H9 (cell line): ENCODE results near the gene KCNJ14. TPM values are rescaled to one million over a fixed set of nuclear protein-coding genes. Genes with fewer than 3 reads are reported as not detected.
A peak's percentile ranks its signal among the peaks of the same experiment; 100 is the strongest.

ENCODE experiments used
- DNase-seq: peaks from one replicate; pipeline ENCODE4 v3.0.0-alpha.2; 2017
- H2AFZ ChIP-seq: one replicate; pipeline ENCODE4 v1.6.1; 2013; ENCODE audit warnings: mild to moderate bottlenecking, low read length, control low read depth, moderate library complexity
- H2AK5ac ChIP-seq: 2 replicates; pipeline ENCODE4 v1.6.1; 2013; ENCODE audit warnings: low read length, control low read depth, mixed read lengths; ENCODE audit not compliant: insufficient read length
- H2BK120ac ChIP-seq: one replicate; pipeline ENCODE4 v1.6.1; 2013; ENCODE audit warnings: low read depth, mild to moderate bottlenecking, low read length, control low read depth, inconsistent platforms; ENCODE audit not compliant: poor library complexity, severe bottlenecking
- H2BK12ac ChIP-seq: 2 replicates; pipeline ENCODE4 v1.6.1; 2013; ENCODE audit warnings: low read length, control low read depth, mixed read lengths, low read depth; ENCODE audit not compliant: insufficient read length
- H2BK15ac ChIP-seq: 2 replicates; pipeline ENCODE4 v1.6.1; 2013; ENCODE audit warnings: low read depth, low read length, control low read depth
- H2BK20ac ChIP-seq: one replicate; pipeline ENCODE4 v1.6.1; 2013; ENCODE audit warnings: low read depth, mild to moderate bottlenecking, low read length, control low read depth, inconsistent platforms; ENCODE audit not compliant: poor library complexity, severe bottlenecking
- H2BK5ac ChIP-seq: 2 replicates; pipeline ENCODE4 v1.6.1; 2013; ENCODE audit warnings: low read length, control low read depth, mixed read lengths; ENCODE audit not compliant: insufficient read length
- H3K14ac ChIP-seq: 2 replicates; pipeline ENCODE4 v1.6.1; 2013; ENCODE audit warnings: low read length, control low read depth; ENCODE audit not compliant: insufficient read depth
- H3K18ac ChIP-seq: 2 replicates; pipeline ENCODE4 v1.6.1; 2013; ENCODE audit warnings: low read depth, mild to moderate bottlenecking, mixed read lengths, low read length, control low read depth; ENCODE audit not compliant: insufficient read length
- H3K23ac ChIP-seq: 2 replicates; pipeline ENCODE4 v1.6.1; 2013; ENCODE audit warnings: low read length, control low read depth, mixed read lengths, low read depth; ENCODE audit not compliant: insufficient read length
- H3K23me2 ChIP-seq: 2 replicates; pipeline ENCODE4 v1.6.1; 2013; ENCODE audit warnings: low read depth, mild to moderate bottlenecking, mixed read lengths, low read length, control low read depth; ENCODE audit not compliant: insufficient read length, poor library complexity, severe bottlenecking
- H3K27ac ChIP-seq: 2 replicates; pipeline ENCODE4 v1.5.1; 2013; ENCODE audit warnings: low read length, control low read depth, mixed read lengths, low read depth; ENCODE audit not compliant: insufficient read length
- H3K27me3 ChIP-seq: 2 replicates; pipeline ENCODE4 v1.6.1; 2013; ENCODE audit warnings: low read length, control low read depth, inconsistent platforms; ENCODE audit not compliant: insufficient read depth
- H3K4ac ChIP-seq: 2 replicates; pipeline ENCODE4 v1.6.1; 2013; ENCODE audit warnings: low read depth, mild to moderate bottlenecking, control low read depth, inconsistent platforms, low read length, moderate library complexity
- H3K4me1 ChIP-seq: 2 replicates; pipeline ENCODE4 v1.6.1; 2013; ENCODE audit warnings: low read length, control low read depth, inconsistent platforms; ENCODE audit not compliant: insufficient read depth
- H3K4me2 ChIP-seq: 2 replicates; pipeline ENCODE4 v1.6.1; 2013; ENCODE audit warnings: low read length, control low read depth, mixed read lengths; ENCODE audit not compliant: insufficient read length, insufficient read depth
- H3K56ac ChIP-seq: 2 replicates; pipeline ENCODE4 v1.6.1; 2013; ENCODE audit warnings: low read depth, mild to moderate bottlenecking, mixed read lengths, low read length, control low read depth; ENCODE audit not compliant: insufficient read length
- H3K79me1 ChIP-seq: 2 replicates; pipeline ENCODE4 v1.6.1; 2013; ENCODE audit warnings: low read depth, mild to moderate bottlenecking, moderate library complexity, low read length, control low read depth, inconsistent platforms; ENCODE audit not compliant: insufficient read depth, poor library complexity, severe bottlenecking
- H3K79me2 ChIP-seq: 2 replicates; pipeline ENCODE4 v1.6.1; 2013; ENCODE audit warnings: low read length, control low read depth, inconsistent platforms; ENCODE audit not compliant: insufficient read depth
- H3K9ac ChIP-seq: 2 replicates; pipeline ENCODE4 v1.6.1; 2013; ENCODE audit warnings: low read length, control low read depth, mixed read lengths; ENCODE audit not compliant: insufficient read length; ENCODE audit errors: extremely low read depth
- H3K9me3 ChIP-seq: one replicate; pipeline ENCODE4 v1.6.1; 2013; ENCODE audit warnings: low read depth, low read length, inconsistent platforms; ENCODE audit not compliant: control insufficient read depth
- H3T11ph ChIP-seq: one replicate; pipeline ENCODE4 v1.6.1; 2013; ENCODE audit warnings: mild to moderate bottlenecking, low read length, control low read depth, inconsistent platforms
- H4K20me1 ChIP-seq: one replicate; pipeline ENCODE4 v1.6.1; 2013; ENCODE audit not compliant: control insufficient read depth, insufficient read length, insufficient read depth
- H4K5ac ChIP-seq: 2 replicates; pipeline ENCODE4 v1.6.1; 2013; ENCODE audit warnings: low read depth, mild to moderate bottlenecking, mixed read lengths, low read length, control low read depth; ENCODE audit not compliant: insufficient read length
- H4K8ac ChIP-seq: replicated peaks from 2 replicates; pipeline ENCODE4 v1.6.1; 2013; ENCODE audit warnings: low read length, control low read depth, mixed read lengths, low read depth; ENCODE audit not compliant: insufficient read length
- H4K91ac ChIP-seq: 2 replicates; pipeline ENCODE4 v1.6.1; 2013; ENCODE audit warnings: low read depth, mild to moderate bottlenecking, moderate library complexity, mixed read lengths, low read length, control low read depth; ENCODE audit not compliant: insufficient read length
- H3K27ac Mint-ChIP-seq, 3 experiments: 2 replicates in 2 of 3; 3 replicates in 1 of 3; pipeline ENCODE4 v1.8.0; 2020 to 2021; ENCODE audit warnings: mixed read lengths in 3 of 3, mild to moderate bottlenecking in 1 of 3, moderate library complexity in 1 of 3
- H3K27me3 Mint-ChIP-seq: 2 replicates; pipeline ENCODE4 v1.8.0; 2021; ENCODE audit warnings: low read depth, mild to moderate bottlenecking, moderate library complexity, mixed read lengths
- H3K36me3 Mint-ChIP-seq, 3 experiments: 2 replicates in 2 of 3; 3 replicates in 1 of 3; pipeline ENCODE4 v1.8.0; 2020 to 2021; ENCODE audit warnings: low read depth in 3 of 3, mixed read lengths in 3 of 3; ENCODE audit not compliant: insufficient read depth in 1 of 3
- H3K4me1 Mint-ChIP-seq, 2 experiments: 2 replicates each; pipeline ENCODE4 v1.8.0; 2020; ENCODE audit warnings: mixed read lengths in 2 of 2
- H3K4me3 Mint-ChIP-seq, 2 experiments: 2 replicates in 1 of 2; 3 replicates in 1 of 2; pipeline ENCODE4 v1.8.0; 2020 to 2021; ENCODE audit warnings: mild to moderate bottlenecking in 2 of 2, mixed read lengths in 2 of 2, moderate library complexity in 1 of 2
- H3K9me3 Mint-ChIP-seq, 2 experiments: 2 replicates in 1 of 2; 3 replicates in 1 of 2; pipeline ENCODE4 v1.8.0; 2020; ENCODE audit warnings: mild to moderate bottlenecking in 2 of 2, mixed read lengths in 2 of 2, moderate library complexity in 1 of 2
- WGBS: extraction: QIAGEN DNeasy Blood & Tissue Kit; methylation state at CpG from one replicate; pipeline ENCODE4 v1.1.7; 2013; ENCODE audit warnings: missing lambda C conversion rate, low lambda C conversion rate, mixed read lengths; ENCODE audit not compliant: insufficient read length; ENCODE audit errors: extremely low coverage; 5-methylcytosine and 5-hydroxymethylcytosine counted together
- total RNA-seq: library from RNA; stranded (reverse); gene quantifications from 2 replicates; pipeline ENCODE4 v1.2.1, GENCODE V29; 2021
- TF ChIP-seq, protein P1 (sequence below): fragments of 200-600 bp; sonication (generic); conservative IDR thresholded peaks from 3 replicates; pipeline ENCODE4 v1.8.0; 2021; ENCODE audit warnings: antibody characterized with exemption, mild to moderate bottlenecking

The KCNJ14 gene
- total RNA-seq, 1 experiment from 2014 or later = 1.2 TPM

DNA sequence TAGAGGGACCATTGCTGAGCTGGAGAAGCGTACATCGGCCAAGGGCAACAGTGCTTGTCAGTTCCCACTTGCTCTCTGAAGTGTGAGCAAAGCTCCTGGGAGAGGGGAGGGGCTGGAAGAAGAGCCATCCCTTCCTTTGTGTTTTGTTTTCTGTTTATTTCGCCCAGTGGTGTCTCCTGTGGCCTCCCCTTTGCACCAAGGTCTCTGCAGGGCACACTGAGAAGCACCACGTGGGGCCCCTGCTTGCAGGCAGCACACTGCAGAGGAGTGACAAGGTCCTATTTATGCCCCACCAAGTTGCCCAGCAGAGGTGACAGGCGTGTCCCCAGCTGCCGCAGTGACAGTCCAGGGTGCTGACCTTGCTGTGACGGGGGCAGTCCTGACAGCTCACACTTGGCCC lies 38.0 kb upstream of the KCNJ14 start:
- Histone ChIP-seq H3K9ac (no peak overlapping the region), H2AK5ac (no peak overlapping the region), H4K91ac (no peak overlapping the region), H2AFZ (no peak overlapping the region), H4K8ac (no peak overlapping the region), H3K14ac (no peak overlapping the region), H3K23ac (no peak overlapping the region), H4K5ac (no peak overlapping the region), H3K4me1 (peaks cover 3% of the 10 kb centered on the region; the same call in 1 of the 2 replicates), H3K4me2 (no peak overlapping the region), H3K4ac (no peak overlapping the region), H2BK15ac (no peak overlapping the region), H2BK20ac (no peak overlapping the region), H3K9me3 (no peaks in the 10 kb centered on the region), H3K79me2 (no peaks in the 10 kb centered on the region), H3K79me1 (no peaks in the 10 kb centered on the region), H3K27me3 (no peaks in the 10 kb centered on the region), H2BK12ac (no peak overlapping the region), H2BK120ac (no peak overlapping the region), H3K27ac (no peak overlapping the region), H3T11ph (no peak overlapping the region), H2BK5ac (no peak overlapping the region), H4K20me1 (peaks cover 3% of the 10 kb centered on the region), H3K18ac (no peak overlapping the region), H3K56ac (no peak overlapping the region), H3K23me2 (no peaks in the 10 kb centered on the region)
- Mint-ChIP-seq H3K9me3 (no peaks in the 10 kb centered on the region), H3K4me1 (peaks cover 22 to 33% of the 10 kb centered on the region in 2 experiments), H3K36me3 (peaks cover 0 to 13% (median 9%) of the 10 kb centered on the region in 3 experiments; a peak in 4 of 7 replicates), H3K27me3 (no peaks in the 10 kb centered on the region), H3K4me3 (peak overlapping the region in 1 of 2 experiments; percentile 22; a peak in 1 of 5 replicates), H3K27ac (no peak overlapping the region; a peak in 1 of 7 replicates)
- no peak for DNase-seq
- TF ChIP-seq, protein P1, sequence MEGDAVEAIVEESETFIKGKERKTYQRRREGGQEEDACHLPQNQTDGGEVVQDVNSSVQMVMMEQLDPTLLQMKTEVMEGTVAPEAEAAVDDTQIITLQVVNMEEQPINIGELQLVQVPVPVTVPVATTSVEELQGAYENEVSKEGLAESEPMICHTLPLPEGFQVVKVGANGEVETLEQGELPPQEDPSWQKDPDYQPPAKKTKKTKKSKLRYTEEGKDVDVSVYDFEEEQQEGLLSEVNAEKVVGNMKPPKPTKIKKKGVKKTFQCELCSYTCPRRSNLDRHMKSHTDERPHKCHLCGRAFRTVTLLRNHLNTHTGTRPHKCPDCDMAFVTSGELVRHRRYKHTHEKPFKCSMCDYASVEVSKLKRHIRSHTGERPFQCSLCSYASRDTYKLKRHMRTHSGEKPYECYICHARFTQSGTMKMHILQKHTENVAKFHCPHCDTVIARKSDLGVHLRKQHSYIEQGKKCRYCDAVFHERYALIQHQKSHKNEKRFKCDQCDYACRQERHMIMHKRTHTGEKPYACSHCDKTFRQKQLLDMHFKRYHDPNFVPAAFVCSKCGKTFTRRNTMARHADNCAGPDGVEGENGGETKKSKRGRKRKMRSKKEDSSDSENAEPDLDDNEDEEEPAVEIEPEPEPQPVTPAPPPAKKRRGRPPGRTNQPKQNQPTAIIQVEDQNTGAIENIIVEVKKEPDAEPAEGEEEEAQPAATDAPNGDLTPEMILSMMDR = no peak
- no CpG with 5 or more reads among the region's 7 CpGs for WGBS
